Measurements from ENCODE around the gene ZNF700. TPM values are rescaled to one million over a fixed set of nuclear protein-coding genes. Genes with fewer than 3 reads are reported as not detected.
"Not testable (repeated sequence)": the region's sequence is repeated elsewhere in the genome, so short reads cannot be mapped to it uniquely, and the experiment has no call there.

The ZNF700 gene
- polyA plus RNA-seq, 3 donors = 13.1 to 25.3 (median 18.3) TPM

DNA sequence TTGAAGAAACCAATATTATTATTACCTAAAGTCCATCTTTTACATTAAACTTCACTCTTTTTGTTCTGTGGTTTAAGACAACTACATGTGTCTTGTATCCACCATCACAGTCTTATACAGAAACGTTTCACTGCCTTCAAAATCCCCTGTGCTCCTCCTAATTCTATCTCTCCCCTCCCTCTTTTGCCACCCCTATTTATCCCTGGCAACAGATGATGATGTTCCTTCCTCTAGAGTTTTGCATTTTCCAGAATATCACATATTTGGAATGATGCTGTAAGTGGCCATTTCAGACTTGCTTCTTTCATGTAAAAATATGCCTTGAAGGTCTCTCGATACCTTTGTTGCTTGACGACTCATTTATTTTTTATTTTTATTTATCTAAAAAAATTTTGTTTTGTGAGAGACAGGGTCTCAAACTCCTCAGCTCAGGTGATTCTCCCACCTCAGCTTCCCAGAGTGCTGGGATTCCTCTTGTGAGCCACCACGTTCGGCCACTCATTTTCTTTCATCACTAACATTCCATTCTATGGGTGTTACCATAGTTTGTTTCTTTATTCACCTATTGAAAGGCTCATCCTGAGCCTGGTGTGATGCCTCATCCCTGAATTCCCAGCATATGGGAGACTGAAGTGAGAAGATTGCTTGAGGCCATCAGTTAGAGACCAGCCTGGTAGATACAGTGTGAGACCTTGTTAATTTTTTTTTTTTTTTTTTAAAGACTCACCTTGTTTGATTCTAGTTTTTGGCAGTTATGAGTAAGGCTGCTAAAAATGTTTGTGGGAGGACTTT lies 48.3 kb downstream of the ZNF700 start:
- no peak for DNase-seq (ENCODE audit: extremely low read depth in 1 of 11, low read depth in 9 of 11, low spot score in 4 of 11)

DNA sequence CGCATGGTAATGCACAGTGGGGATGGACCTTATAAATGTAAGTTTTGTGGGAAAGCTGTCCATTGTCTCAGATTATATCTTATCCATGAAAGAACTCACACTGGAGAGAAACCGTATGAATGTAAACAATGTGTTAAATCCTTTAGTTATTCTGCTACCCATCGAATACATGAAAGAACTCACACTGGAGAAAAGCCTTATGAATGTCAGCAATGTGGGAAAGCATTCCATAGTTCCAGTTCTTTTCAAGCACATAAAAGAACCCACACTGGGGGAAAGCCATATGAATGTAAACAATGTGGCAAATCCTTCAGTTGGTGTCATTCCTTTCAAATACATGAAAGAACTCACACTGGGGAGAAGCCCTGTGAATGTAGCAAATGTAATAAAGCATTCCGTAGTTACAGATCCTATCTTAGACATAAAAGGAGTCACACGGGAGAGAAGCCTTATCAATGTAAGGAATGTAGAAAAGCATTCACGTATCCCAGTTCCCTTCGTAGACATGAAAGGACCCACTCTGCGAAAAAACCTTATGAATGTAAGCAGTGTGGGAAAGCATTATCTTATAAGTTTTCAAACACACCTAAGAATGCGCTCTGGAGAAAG lies 53.7 kb downstream of the ZNF700 start:
- DNase-seq (ENCODE audit: extremely low read depth in 1 of 11, low read depth in 9 of 11, low spot score in 4 of 11) = no peak

DNA sequence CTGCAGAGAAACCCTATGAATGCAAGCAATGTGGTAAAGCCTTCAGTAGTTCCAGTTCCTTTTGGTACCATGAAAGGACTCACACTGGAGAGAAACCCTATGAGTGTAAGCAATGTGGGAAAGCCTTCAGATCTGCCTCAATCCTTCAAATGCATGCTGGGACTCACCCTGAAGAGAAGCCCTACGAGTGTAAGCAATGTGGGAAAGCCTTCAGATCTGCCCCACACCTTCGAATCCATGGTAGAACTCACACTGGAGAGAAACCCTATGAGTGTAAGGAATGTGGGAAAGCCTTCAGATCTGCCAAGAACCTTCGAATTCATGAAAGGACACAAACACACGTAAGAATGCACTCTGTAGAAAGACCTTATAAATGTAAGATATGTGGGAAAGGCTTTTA lies 54.6 kb downstream of the ZNF700 start:
- no peak for DNase-seq (ENCODE audit: extremely low read depth in 1 of 11, low read depth in 9 of 11, low spot score in 4 of 11)

DNA sequence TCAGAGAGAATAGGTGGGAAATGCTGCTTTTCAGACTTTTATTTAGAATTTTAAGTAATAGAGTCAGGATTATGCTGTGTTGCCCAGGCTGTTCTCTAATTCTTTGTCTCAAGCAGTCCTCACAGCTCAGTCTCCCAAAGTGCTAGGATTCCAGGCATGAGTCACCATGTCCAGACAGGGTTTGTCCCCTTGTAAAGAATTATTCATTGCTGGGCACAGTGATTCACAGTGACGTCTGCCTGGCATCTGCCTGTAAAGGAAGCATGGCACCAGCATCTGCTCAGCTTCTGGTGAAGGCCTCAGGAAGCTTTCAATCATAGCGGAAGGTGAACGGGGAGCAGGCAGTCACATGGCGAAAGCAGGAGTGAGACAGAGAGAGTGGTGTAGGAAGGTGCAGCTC lies 57.6 kb downstream of the ZNF700 start:
- DNase-seq (ENCODE audit: extremely low read depth in 1 of 11, low read depth in 9 of 11, low spot score in 4 of 11) = no peak

DNA sequence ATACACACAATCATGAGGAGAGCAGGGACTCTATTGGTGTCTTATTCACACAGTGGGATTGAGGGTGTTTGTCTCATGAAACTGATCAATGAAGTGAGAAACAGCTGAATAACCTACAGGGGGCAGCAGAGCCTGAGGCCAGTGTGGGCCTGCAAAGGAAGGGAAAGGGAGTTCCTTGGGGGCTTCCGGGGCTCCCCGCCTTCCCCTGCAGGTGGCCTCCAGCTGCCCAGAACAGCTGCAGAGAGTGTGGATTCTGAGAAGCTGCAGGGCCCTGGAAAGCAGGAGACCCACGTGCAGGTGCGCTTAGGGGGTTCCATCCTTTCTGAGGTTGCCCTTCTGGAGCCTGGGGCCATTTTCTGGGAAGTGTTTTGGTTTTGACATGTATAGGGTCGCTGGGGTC lies 60.1 kb downstream of the ZNF700 start:
- no peak for DNase-seq (ENCODE audit: extremely low read depth in 1 of 11, low read depth in 9 of 11, low spot score in 4 of 11)

DNA sequence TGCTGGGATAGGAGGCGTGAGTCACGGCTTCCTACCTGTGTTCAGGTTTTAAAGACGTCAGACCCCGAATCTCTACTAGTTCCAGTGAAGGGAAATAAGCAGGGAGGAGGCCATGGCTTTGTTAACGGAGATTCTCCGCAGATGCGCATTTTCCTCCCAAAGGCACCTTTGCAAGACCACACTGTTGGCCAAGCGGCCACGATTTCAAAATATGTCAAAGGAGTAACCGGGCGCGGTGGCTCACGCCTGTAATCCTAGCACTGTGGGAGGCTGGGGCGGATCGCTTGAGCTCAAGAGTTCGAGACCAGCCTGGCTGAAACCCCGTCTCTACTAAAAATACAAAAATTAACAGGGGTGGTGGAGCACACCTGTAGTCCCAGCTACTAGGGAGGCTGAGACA lies 61.8 kb downstream of the ZNF700 start:
- DNase-seq (ENCODE audit: extremely low read depth in 1 of 11, low read depth in 9 of 11, low spot score in 4 of 11) = no peak

DNA sequence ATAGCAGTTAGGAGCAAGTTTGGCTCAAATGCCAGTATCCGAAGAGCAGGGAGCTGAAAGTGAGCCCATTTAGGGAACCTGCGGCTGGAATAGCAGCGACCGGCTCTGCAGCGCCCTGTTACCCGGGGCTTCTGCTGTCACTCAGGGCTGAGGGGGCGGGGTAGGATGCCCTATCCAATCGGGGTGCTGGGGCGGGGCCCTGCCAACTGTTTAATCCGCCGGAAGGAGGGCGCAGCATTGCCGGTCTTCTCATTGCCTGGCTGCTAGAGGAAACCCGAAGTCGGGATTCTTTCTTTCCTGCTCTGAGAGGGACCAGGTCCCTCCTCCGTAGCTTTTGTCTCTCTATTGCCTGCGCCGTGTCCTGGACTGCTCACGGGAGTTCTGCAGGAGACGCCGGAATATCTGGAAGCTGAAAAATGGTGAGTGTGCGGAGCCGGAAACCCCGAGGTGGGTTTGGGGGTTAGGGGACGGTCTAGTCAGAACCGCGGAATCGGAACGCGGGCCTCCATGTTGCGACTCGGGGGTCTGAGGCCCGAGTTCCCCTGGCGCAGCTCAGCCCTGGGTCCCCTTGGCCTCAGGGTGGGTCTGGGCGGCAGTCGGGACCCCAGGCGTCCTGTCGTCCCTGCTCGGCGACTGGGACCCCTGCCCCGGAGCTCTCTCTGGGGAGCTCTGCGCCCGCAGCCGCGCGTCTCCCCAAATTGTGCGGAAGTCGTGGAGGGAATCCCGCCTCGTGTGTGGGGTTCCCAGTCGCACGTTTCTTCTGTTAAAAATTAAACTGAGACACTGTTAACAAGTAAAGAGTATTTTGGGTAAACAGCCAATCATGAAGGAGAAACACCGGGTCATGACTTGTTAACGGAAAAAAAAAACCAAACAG lies 62.7 kb downstream of the ZNF700 start:
- peak; percentile 79 to 93 (median 89) for DNase-seq (ENCODE audit: extremely low read depth in 1 of 11, low read depth in 9 of 11, low spot score in 4 of 11)

DNA sequence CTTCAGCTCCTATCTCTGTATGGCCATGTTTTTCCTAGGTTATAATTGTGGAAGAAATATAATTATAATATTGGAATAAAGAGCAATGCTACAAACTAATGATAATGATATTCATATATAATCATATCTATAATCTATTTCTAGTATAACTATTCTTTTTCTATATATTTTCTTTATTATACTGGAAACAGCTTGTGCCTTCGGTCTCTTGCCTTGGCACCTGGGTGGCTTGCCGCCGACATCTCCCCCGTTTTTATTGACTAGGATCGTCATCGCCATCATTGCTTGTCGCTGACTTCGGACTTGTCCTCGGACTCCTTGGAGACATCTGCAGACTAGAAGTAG lies 64.2 kb downstream of the ZNF700 start:
- no peak for DNase-seq (ENCODE audit: extremely low read depth in 1 of 11, low read depth in 9 of 11, low spot score in 4 of 11)

DNA sequence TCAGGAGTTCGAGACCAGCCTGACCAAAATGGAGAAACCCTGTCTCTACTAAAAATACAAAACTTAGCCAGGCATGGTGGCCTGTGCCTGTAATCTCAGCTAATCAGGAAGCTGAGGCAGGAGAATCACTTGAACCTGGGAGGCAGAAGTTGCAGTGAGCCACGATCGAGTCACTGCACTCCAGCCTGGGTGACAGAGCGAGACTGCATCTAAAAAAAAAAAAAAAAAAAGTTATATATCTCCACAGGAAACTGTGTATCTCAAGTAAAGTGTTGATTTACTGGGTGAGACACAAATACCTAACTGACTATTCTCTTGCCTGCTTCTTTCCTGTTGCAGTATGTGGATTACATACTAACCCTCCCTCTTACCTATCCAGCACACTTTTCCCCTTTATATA lies 67.0 kb downstream of the ZNF700 start:
- DNase-seq (ENCODE audit: extremely low read depth in 1 of 11, low read depth in 9 of 11, low spot score in 4 of 11) = not testable (repeated sequence)

DNA sequence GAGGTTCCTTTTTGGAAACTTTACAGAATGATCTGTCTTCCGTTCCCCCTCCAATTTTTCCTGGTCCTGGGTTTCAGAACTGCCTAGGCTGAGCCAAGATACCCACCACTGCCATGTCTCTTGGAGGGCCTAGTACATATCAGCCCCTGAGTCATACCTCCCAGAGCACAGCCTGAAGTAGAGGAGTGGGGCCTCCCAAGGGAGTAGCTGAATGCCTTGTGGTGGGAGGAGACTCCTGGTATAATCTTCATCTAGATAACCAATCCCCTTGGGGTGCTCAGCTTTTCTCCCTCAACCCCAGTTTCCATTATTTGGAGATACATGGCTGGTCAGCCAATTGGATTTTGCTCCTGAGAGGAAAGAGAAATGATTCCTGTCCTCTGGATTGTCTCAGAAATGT lies 70.3 kb downstream of the ZNF700 start:
- DNase-seq (ENCODE audit: extremely low read depth in 1 of 11, low read depth in 9 of 11, low spot score in 4 of 11) = no peak

Other genes starting within 250 kb of the ZNF700 start
- gene ZNF823, start 186.2 kb upstream of the ZNF700 start, polyA plus RNA-seq (ENCODE audit: insufficient read length in 3 of 3) = 10 to 100 TPM in 2 of 3 donors, 1 to 10 TPM in 1; 9.9 to 11.2 (median 10.7) TPM
- gene ZNF441, start 158.1 kb upstream of the ZNF700 start, polyA plus RNA-seq (ENCODE audit: insufficient read length in 3 of 3) = 10 to 100 TPM; 13.5 to 18.4 (median 15.6) TPM
- gene ZNF491, start 126.6 kb upstream of the ZNF700 start, polyA plus RNA-seq (ENCODE audit: insufficient read length in 3 of 3) = 1 to 10 TPM; 3.8 to 4.8 (median 4.0) TPM
- gene ZNF440, start 110.8 kb upstream of the ZNF700 start, polyA plus RNA-seq (ENCODE audit: insufficient read length in 3 of 3) = 10 to 100 TPM; 12.7 to 21.5 (median 15.6) TPM
- 10 to 100 TPM; 17.5 to 27.4 (median 24.0) TPM for gene ZNF439, start 76.4 kb upstream of the ZNF700 start, polyA plus RNA-seq (ENCODE audit: insufficient read length in 3 of 3)
- gene ZNF69, start 37.3 kb upstream of the ZNF700 start, polyA plus RNA-seq (ENCODE audit: insufficient read length in 3 of 3) = 10 to 100 TPM; 17.4 to 27.5 (median 19.1) TPM
- 10 to 100 TPM in 1 of 3 donors, 1 to 10 TPM in 2; 6.6 to 11.7 (median 9.1) TPM for gene ZNF763, start 39.9 kb downstream of the ZNF700 start, polyA plus RNA-seq (ENCODE audit: insufficient read length in 3 of 3)
- 10 to 100 TPM; 14.3 to 21.8 (median 17.9) TPM for gene ZNF433, start 110.6 kb downstream of the ZNF700 start, polyA plus RNA-seq (ENCODE audit: insufficient read length in 3 of 3)
- gene ZNF878, start 127.9 kb downstream of the ZNF700 start, polyA plus RNA-seq (ENCODE audit: insufficient read length in 3 of 3) = 1 to 10 TPM; 1.1 to 2.0 (median 1.9) TPM
- gene ZNF844, start 139.6 kb downstream of the ZNF700 start, polyA plus RNA-seq (ENCODE audit: insufficient read length in 3 of 3) = 10 to 100 TPM; 27.1 to 30.2 (median 29.8) TPM
- 1 to 10 TPM; 7.2 to 8.6 (median 7.9) TPM for gene ZNF20, start 215.2 kb downstream of the ZNF700 start, polyA plus RNA-seq (ENCODE audit: insufficient read length in 3 of 3)
- 10 to 100 TPM; 16.4 to 19.6 (median 18.4) TPM for gene ZNF625, start 231.6 kb downstream of the ZNF700 start, polyA plus RNA-seq (ENCODE audit: insufficient read length in 3 of 3)
- gene ZNF136, start 238.0 kb downstream of the ZNF700 start, polyA plus RNA-seq (ENCODE audit: insufficient read length in 3 of 3) = 10 to 100 TPM; 16.3 to 18.9 (median 18.4) TPM